Naive thymus-derived CD4-positive, alpha-beta T cell (primary cell): ENCODE results near the gene TFG. TPM values are rescaled to one million over a fixed set of nuclear protein-coding genes. Genes with fewer than 3 reads are reported as not detected.

Source experiments
- ATAC-seq: fragments of 150-1000 bp; cut with Tn5 transposase; 2 replicates; pipeline ENCODE4 v1.10.0; 2021; ENCODE audit warnings: mild to moderate bottlenecking, moderate library complexity
- CTCF ChIA-PET: fragments of 350-600 bp; sonication (Branson Sonifier 250); formaldehyde crosslinking; loops from one replicate; lab custom pipeline; 2021; ENCODE audit warnings: antibody characterized with exemption; lab: Charles Lee
- POLR2A ChIA-PET: fragments of 350-600 bp; sonication (Branson Sonifier 250); formaldehyde crosslinking; loops from one replicate; lab custom pipeline; 2021; ENCODE audit warnings: antibody characterized with exemption, inconsistent platforms; lab: Charles Lee
- DNase-seq, 9 donors: peaks; one replicate each; pipeline versions ENCODE4 v3.0.0 to v3.0.0-alpha.2; 2020 to 2022; ENCODE audit warnings: mixed read lengths in 1 of 9
- H3K27ac ChIP-seq: one replicate; pipeline ENCODE4 v1.7.0; 2013; ENCODE audit warnings: mild to moderate bottlenecking, low read depth, low read length, moderate library complexity
- H3K27me3 ChIP-seq, 2 donors: one replicate each; pipeline ENCODE4 v1.7.0; 2013; ENCODE audit warnings: low read length in 2 of 2, mild to moderate bottlenecking in 2 of 2, moderate library complexity in 2 of 2; ENCODE audit not compliant: control insufficient read depth in 2 of 2, insufficient read depth in 2 of 2
- H3K36me3 ChIP-seq, 3 experiments: 1 replicate in 2 of 3; 2 replicates in 1 of 3; pipeline ENCODE4 v1.7.0; 2013; ENCODE audit warnings: low read length in 3 of 3, mild to moderate bottlenecking in 3 of 3, moderate library complexity in 1 of 3; ENCODE audit not compliant: insufficient read depth in 3 of 3, control insufficient read depth in 2 of 3
- H3K4me1 ChIP-seq, 2 donors: one replicate each; pipeline ENCODE4 v1.7.0; 2013; ENCODE audit warnings: low read length in 2 of 2, mild to moderate bottlenecking in 2 of 2, moderate library complexity in 1 of 2; ENCODE audit not compliant: control insufficient read depth in 2 of 2, insufficient read depth in 2 of 2
- H3K4me3 ChIP-seq: 2 replicates; pipeline ENCODE4 v1.7.0; 2013; ENCODE audit warnings: mild to moderate bottlenecking, low read length
- H3K9me3 ChIP-seq, 3 experiments: 1 replicate in 2 of 3; 2 replicates in 1 of 3; pipeline ENCODE4 v1.7.0; 2013; ENCODE audit warnings: low read length in 3 of 3; ENCODE audit not compliant: control insufficient read depth in 2 of 3
- H3K27ac Mint-ChIP-seq, 9 donors: one replicate each; pipeline ENCODE4 v1.8.0; 2020 to 2022; ENCODE audit warnings: mixed read lengths in 9 of 9, mild to moderate bottlenecking in 8 of 9, moderate library complexity in 5 of 9, inconsistent platforms in 2 of 9
- H3K27me3 Mint-ChIP-seq, 5 donors: one replicate each; pipeline ENCODE4 v1.8.0; 2021 to 2022; ENCODE audit warnings: mixed read lengths in 5 of 5, mild to moderate bottlenecking in 1 of 5
- H3K36me3 Mint-ChIP-seq, 5 donors: one replicate each; pipeline ENCODE4 v1.8.0; 2020 to 2022; ENCODE audit warnings: mixed read lengths in 5 of 5, mild to moderate bottlenecking in 3 of 5, inconsistent platforms in 1 of 5
- H3K4me1 Mint-ChIP-seq, 7 donors: one replicate each; pipeline ENCODE4 v1.8.0; 2020 to 2022; ENCODE audit warnings: mixed read lengths in 7 of 7, mild to moderate bottlenecking in 3 of 7, inconsistent platforms in 1 of 7
- H3K4me3 Mint-ChIP-seq, 10 donors: one replicate each; pipeline ENCODE4 v1.8.0; 2020 to 2022; ENCODE audit warnings: mild to moderate bottlenecking in 10 of 10, mixed read lengths in 10 of 10, moderate library complexity in 6 of 10, inconsistent platforms in 2 of 10
- H3K9me3 Mint-ChIP-seq, 11 donors: one replicate each; pipeline ENCODE4 v1.8.0; 2020 to 2022; ENCODE audit warnings: mixed read lengths in 11 of 11, mild to moderate bottlenecking in 4 of 11, inconsistent platforms in 1 of 11, moderate library complexity in 1 of 11
- intact Hi-C, 2 donors: fragments of 100-400 bp; cut with micrococcal nuclease; formaldehyde crosslinking; loops; one replicate each; pipeline ENCODE4 v1.15.1; 2023
- polyA plus RNA-seq, 2 donors: library from polyadenylated mRNA; unstranded; fragments of 300-500 nt; fragmentation: Illumina TruSeq; gene quantifications; one replicate each; pipeline ENCODE4 v1.2.3, GENCODE V29; 2021
- total RNA-seq, 6 experiments: library from RNA in 5 of 6; stranded (reverse) in 5 of 6; gene quantifications; 1 replicate in 5 of 6; 2 replicates in 1 of 6; pipeline ENCODE4 v1.2.3 and lab custom pipeline; 2021 to 2026

TFG gene
- total and polyA plus RNA-seq, 7 experiments from 2014 or later = 40.8 to 72.2 (median 45.6) TPM

DNA sequence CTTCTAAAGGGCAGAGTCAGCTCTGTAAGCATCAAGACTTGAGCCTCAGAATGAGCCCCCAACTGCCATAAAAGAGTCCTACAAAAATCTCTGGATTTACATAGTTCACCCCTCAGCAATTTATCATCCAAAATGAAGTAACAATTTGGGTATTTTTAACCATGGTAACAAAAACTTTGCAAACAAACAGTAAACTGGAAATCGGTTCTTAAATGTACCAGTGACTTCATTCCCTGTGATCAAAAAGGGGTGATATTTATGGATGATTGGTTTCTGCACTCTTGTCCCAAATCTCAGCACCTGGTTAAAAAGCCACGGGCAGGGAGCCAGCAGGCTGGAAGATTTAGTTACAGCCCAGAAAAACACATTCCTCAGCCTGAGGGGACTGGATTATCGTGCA is 73.6 kb downstream of the TFG start:
- Mint-ChIP-seq H3K27me3 (peaks cover 0 to 3% (median 0%) of the 10 kb centered on the region in 5 donors), H3K4me1 (no peaks in the 10 kb centered on the region), H3K9me3 (peaks cover 0 to 12% (median 3%) of the 10 kb centered on the region in 11 donors), H3K36me3 (no peaks in the 10 kb centered on the region), H3K4me3 (no peak overlapping the region), H3K27ac (no peak overlapping the region)
- ChIA-PET CTCF (no interaction called here), POLR2A (no interaction called here)
- intact Hi-C loops = no loop called here
- no peaks in the 10 kb centered on the region for H3K4me1 ChIP-seq
- H3K27ac ChIP-seq = no peak overlapping the region
- H3K9me3 ChIP-seq = no peaks in the 10 kb centered on the region
- ATAC-seq (no peak), DNase-seq (no peak)
- H3K27me3 ChIP-seq = no peaks in the 10 kb centered on the region
- H3K36me3 ChIP-seq = no peaks in the 10 kb centered on the region
- H3K4me3 ChIP-seq = no peak overlapping the region

DNA sequence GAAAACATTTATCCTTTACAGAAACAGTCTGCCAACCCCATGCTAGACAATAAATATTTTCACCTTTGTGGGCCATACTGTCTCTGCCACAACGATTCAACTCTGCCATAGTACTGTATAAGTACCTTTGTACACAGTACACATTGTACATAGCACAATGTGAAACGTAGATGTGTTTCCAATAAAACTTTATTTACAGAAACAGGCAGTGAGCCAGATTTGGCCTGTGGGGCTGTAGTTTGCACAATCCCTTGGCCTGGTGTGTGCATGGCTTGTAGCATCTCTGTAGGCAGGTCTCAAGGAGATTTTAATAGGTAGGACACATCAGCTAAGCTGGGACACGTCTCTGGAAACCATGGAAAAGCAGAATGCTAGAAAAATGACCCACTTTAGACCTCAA is 74.3 kb downstream of the TFG start:
- Histone ChIP-seq H3K9me3 (no peaks in the 10 kb centered on the region), H3K4me1 (no peaks in the 10 kb centered on the region), H3K27ac (no peak overlapping the region), H3K27me3 (no peaks in the 10 kb centered on the region), H3K4me3 (no peak overlapping the region), H3K36me3 (no peaks in the 10 kb centered on the region)
- DNase-seq (no peak), ATAC-seq (no peak)
- no peaks in the 10 kb centered on the region for H3K36me3 Mint-ChIP-seq
- ChIA-PET CTCF (no interaction called here), POLR2A (interaction anchor here (0.7 kb wide), 1 partner anchor 22 kb away, joined by 3 read pairs; no protein-coding TSS in a partner anchor)
- H3K27ac Mint-ChIP-seq = no peak overlapping the region
- intact Hi-C loops = no loop called here
- no peaks in the 10 kb centered on the region for H3K4me1 Mint-ChIP-seq
- peaks cover 0 to 12% (median 3%) of the 10 kb centered on the region in 11 donors for H3K9me3 Mint-ChIP-seq
- no peak overlapping the region for H3K4me3 Mint-ChIP-seq
- peaks cover 0 to 3% (median 0%) of the 10 kb centered on the region in 5 donors for H3K27me3 Mint-ChIP-seq

DNA sequence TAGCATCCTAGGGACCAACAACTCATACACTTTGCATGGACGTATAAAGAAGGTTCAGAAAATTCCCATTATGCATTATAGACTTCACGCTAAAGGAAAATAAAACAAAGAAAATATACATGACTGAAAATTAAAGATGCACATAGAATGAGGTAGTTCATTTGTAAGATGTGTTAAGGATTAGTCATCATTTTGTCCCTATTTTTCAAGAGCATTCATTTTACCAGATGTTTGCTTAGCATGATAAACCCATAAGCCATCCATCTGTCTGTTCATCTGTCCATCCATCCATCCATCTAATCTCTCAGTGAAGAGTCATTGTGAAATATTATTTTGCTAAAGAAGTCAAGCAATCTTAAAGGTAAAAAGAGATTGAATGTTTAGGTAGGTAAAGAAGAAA is 80.3 kb downstream of the TFG start:
- ChIA-PET POLR2A (no interaction called here), CTCF (no interaction called here)
- Histone ChIP-seq H3K27me3 (no peaks in the 10 kb centered on the region), H3K9me3 (no peaks in the 10 kb centered on the region), H3K4me1 (no peaks in the 10 kb centered on the region), H3K27ac (no peak overlapping the region), H3K4me3 (no peak overlapping the region), H3K36me3 (no peaks in the 10 kb centered on the region)
- Mint-ChIP-seq H3K27me3 (peaks cover 0 to 26% (median 0%) of the 10 kb centered on the region in 5 donors), H3K4me1 (no peaks in the 10 kb centered on the region), H3K4me3 (no peak overlapping the region), H3K9me3 (peaks cover 0 to 10% (median 2%) of the 10 kb centered on the region in 11 donors), H3K27ac (no peak overlapping the region), H3K36me3 (no peaks in the 10 kb centered on the region)
- no peak for ATAC-seq
- DNase-seq = no peak
- intact Hi-C loops = no loop called here

DNA sequence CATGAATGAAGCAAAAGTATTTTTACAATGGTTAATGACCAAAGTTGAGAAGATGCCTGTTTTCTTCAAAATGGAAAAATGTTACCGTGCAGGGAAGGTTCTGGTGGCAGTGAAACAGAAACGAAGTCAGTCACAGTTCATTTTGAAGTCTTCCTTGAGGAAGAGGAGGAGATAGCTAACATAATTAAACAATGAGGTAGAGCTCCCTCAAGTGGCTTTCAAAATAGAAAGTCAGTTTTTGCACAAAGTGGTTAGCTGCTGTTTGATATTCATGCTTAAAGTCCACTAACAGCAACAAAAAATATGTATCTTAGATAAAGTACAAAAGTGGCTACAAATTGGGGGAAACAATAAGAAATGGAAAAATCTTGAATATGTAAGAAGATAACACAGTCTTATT is 87.3 kb downstream of the TFG start:
- H3K36me3 Mint-ChIP-seq = no peaks in the 10 kb centered on the region
- peaks cover 0 to 22% (median 0%) of the 10 kb centered on the region in 5 donors for H3K27me3 Mint-ChIP-seq
- intact Hi-C loops = loop anchor here (1.0 to 2.0 kb wide), 5 partner anchors 59 to 480 kb away; no protein-coding TSS in a partner anchor
- H3K4me1 Mint-ChIP-seq = peaks cover 0 to 7% (median 5%) of the 10 kb centered on the region in 7 donors
- H3K4me3 Mint-ChIP-seq = peak overlapping the region in 6 of 10 donors; percentile 22 to 68 (median 48)
- ATAC-seq = no peak
- ChIA-PET CTCF (no interaction called here), POLR2A (interaction anchor here (0.6 kb wide), 1 partner anchor 463 kb away, joined by 3 read pairs; no protein-coding TSS in a partner anchor)
- peak in 1 of 9 donors; percentile 1 for DNase-seq
- no peak overlapping the region for H3K4me3 ChIP-seq
- no peaks in the 10 kb centered on the region for H3K4me1 ChIP-seq
- H3K27ac Mint-ChIP-seq = peak overlapping the region in 2 of 9 donors; percentile 43 to 51
- H3K27me3 ChIP-seq = no peaks in the 10 kb centered on the region
- H3K9me3 Mint-ChIP-seq = no peaks in the 10 kb centered on the region
- no peaks in the 10 kb centered on the region for H3K9me3 ChIP-seq
- no peaks in the 10 kb centered on the region for H3K36me3 ChIP-seq
- no peak overlapping the region for H3K27ac ChIP-seq

DNA sequence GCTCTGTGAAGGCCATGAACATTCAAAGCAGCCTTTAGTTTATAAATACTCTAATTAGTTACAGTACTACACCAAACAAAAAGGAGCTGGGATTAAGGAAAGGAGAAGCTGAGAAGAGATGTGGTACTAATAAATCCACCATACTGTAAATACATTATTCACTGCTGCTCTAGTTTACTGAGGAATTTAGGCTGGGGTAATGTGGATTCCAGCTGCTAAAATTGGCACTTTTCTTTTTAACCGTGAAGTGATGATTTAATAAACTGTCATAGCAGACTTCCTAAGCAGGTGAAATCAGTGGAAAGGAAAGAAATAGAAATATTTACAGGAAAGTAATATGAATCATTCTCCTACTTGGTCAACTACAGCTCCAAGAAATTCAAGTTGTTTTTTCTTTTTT is 88.7 kb downstream of the TFG start:
- peaks cover 0 to 7% (median 5%) of the 10 kb centered on the region in 7 donors for H3K4me1 Mint-ChIP-seq
- H3K27ac Mint-ChIP-seq = no peak overlapping the region
- DNase-seq (no peak), ATAC-seq (no peak)
- H3K9me3 ChIP-seq = no peaks in the 10 kb centered on the region
- no peaks in the 10 kb centered on the region for H3K36me3 ChIP-seq
- CTCF ChIA-PET = no interaction called here
- no peak overlapping the region for H3K4me3 Mint-ChIP-seq
- intact Hi-C loops = no loop called here
- no peaks in the 10 kb centered on the region for H3K27me3 ChIP-seq
- no peaks in the 10 kb centered on the region for H3K9me3 Mint-ChIP-seq
- H3K27me3 Mint-ChIP-seq = peaks cover 0 to 20% (median 0%) of the 10 kb centered on the region in 5 donors
- POLR2A ChIA-PET = no interaction called here
- H3K4me1 ChIP-seq = no peaks in the 10 kb centered on the region
- H3K4me3 ChIP-seq = no peak overlapping the region
- no peak overlapping the region for H3K27ac ChIP-seq
- no peaks in the 10 kb centered on the region for H3K36me3 Mint-ChIP-seq

Other genes starting within 250 kb of the TFG start
- gene TMEM45A, start 216.9 kb upstream of the TFG start, total RNA-seq = under 1 TPM; 0.11 to 0.44 (median 0.21) TPM
- not detected for gene TMEM45A, start 216.9 kb upstream of the TFG start, polyA plus RNA-seq
- gene ADGRG7, start 99.9 kb upstream of the TFG start, total RNA-seq = not detected
- not detected for gene ADGRG7, start 99.9 kb upstream of the TFG start, polyA plus RNA-seq